Measurements from ENCODE around the gene ZNF431. TPM values are rescaled to one million over a fixed set of nuclear protein-coding genes. Genes with fewer than 3 reads are reported as not detected.

ZNF431 gene
- total and polyA plus RNA-seq, 9 of the 15 experiments (the other 6 are each of a cell fraction or from before 2014, with no cell fraction given), result 3.3 to 24.8 (median 13.5) TPM

DNA sequence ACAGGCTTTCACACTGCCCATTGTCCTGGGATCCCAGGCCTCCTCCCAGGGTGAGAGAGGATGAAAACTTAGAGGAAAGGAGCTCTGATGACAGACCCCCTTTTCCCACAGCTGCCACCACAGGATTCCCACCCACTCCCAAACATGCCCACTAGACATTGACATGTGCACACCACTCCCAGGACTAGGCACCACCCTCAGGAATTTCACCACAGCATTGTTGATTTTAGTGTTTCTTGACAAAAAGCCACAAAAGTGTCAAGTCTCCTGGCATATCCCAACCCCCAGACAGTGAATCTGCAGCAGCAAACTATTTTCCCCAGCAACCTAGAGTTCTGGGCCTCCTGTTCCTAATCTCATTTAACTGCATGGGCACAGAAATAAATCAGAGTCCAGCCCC lies 49.7 kb upstream of the ZNF431 start:
- H3K4me3 ChIP-seq, result no peak overlapping the region
- TF ChIP-seq, protein P1, sequence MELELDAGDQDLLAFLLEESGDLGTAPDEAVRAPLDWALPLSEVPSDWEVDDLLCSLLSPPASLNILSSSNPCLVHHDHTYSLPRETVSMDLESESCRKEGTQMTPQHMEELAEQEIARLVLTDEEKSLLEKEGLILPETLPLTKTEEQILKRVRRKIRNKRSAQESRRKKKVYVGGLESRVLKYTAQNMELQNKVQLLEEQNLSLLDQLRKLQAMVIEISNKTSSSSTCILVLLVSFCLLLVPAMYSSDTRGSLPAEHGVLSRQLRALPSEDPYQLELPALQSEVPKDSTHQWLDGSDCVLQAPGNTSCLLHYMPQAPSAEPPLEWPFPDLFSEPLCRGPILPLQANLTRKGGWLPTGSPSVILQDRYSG (tag; conservative IDR thresholded peaks at IDR 0.05; ENCODE audit: low read depth), result no peak
- TF ChIP-seq SAFB (IDR thresholded peaks at IDR 0.05; ENCODE audit: borderline replicate concordance, low read depth, low read length), result no peak
- TF ChIP-seq ELF1 (tag; IDR thresholded peaks at IDR 0.05), result no peak
- TF ChIP-seq, protein P2, sequence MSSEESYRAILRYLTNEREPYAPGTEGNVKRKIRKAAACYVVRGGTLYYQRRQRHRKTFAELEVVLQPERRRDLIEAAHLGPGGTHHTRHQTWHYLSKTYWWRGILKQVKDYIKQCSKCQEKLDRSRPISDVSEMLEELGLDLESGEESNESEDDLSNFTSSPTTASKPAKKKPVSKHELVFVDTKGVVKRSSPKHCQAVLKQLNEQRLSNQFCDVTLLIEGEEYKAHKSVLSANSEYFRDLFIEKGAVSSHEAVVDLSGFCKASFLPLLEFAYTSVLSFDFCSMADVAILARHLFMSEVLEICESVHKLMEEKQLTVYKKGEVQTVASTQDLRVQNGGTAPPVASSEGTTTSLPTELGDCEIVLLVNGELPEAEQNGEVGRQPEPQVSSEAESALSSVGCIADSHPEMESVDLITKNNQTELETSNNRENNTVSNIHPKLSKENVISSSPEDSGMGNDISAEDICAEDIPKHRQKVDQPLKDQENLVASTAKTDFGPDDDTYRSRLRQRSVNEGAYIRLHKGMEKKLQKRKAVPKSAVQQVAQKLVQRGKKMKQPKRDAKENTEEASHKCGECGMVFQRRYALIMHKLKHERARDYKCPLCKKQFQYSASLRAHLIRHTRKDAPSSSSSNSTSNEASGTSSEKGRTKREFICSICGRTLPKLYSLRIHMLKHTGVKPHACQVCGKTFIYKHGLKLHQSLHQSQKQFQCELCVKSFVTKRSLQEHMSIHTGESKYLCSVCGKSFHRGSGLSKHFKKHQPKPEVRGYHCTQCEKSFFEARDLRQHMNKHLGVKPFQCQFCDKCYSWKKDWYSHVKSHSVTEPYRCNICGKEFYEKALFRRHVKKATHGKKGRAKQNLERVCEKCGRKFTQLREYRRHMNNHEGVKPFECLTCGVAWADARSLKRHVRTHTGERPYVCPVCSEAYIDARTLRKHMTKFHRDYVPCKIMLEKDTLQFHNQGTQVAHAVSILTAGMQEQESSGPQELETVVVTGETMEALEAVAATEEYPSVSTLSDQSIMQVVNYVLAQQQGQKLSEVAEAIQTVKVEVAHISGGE (CRISPR knock-in tag; IDR thresholded peaks at IDR 0.05), result no peak
- TF ChIP-seq SLC30A9 (CRISPR knock-in tag; IDR thresholded peaks at IDR 0.05), result no peak
- no peak for TF ChIP-seq SRF (CRISPR knock-in tag; IDR thresholded peaks at IDR 0.05)
- TF ChIP-seq, protein P3, sequence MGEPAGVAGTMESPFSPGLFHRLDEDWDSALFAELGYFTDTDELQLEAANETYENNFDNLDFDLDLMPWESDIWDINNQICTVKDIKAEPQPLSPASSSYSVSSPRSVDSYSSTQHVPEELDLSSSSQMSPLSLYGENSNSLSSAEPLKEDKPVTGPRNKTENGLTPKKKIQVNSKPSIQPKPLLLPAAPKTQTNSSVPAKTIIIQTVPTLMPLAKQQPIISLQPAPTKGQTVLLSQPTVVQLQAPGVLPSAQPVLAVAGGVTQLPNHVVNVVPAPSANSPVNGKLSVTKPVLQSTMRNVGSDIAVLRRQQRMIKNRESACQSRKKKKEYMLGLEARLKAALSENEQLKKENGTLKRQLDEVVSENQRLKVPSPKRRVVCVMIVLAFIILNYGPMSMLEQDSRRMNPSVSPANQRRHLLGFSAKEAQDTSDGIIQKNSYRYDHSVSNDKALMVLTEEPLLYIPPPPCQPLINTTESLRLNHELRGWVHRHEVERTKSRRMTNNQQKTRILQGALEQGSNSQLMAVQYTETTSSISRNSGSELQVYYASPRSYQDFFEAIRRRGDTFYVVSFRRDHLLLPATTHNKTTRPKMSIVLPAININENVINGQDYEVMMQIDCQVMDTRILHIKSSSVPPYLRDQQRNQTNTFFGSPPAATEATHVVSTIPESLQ (CRISPR knock-in tag; IDR thresholded peaks at IDR 0.05), result no peak
- TF ChIP-seq ZZZ3 (IDR thresholded peaks at IDR 0.05), result no peak
- no peak for TF ChIP-seq HEY1 (CRISPR knock-in tag; IDR thresholded peaks at IDR 0.05; ENCODE audit: borderline replicate concordance)
- TF ChIP-seq, protein P4, sequence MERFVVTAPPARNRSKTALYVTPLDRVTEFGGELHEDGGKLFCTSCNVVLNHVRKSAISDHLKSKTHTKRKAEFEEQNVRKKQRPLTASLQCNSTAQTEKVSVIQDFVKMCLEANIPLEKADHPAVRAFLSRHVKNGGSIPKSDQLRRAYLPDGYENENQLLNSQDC (CRISPR knock-in tag; IDR thresholded peaks at IDR 0.05), result no peak
- TF ChIP-seq KAT7 (CRISPR knock-in tag; IDR thresholded peaks at IDR 0.05; ENCODE audit: borderline replicate concordance), result no peak
- TF ChIP-seq TSC22D4 (tag; IDR thresholded peaks at IDR 0.05), result no peak
- no peak for TF ChIP-seq ZNF121 (CRISPR knock-in tag; conservative IDR thresholded peaks at IDR 0.05)
- no peak for TF ChIP-seq OTX1 (CRISPR knock-in tag; IDR thresholded peaks at IDR 0.05)
- TF ChIP-seq FOXP1 (CRISPR knock-in tag; IDR thresholded peaks at IDR 0.05), result no peak
- CTCF ChIA-PET (ENCODE audit: low intra/inter-chr PET ratio), result no interaction called here
- H3K79me2 ChIP-seq (ENCODE audit: control insufficient read depth, insufficient read depth, low read length), result no peaks in the 10 kb centered on the region
- no TSS peak for BruUV-seq (replicated peaks)
- POLR2A ChIA-PET, result interaction anchor here (0.6 to 1.5 kb wide), 4 partner anchors 8 to 61 kb away, joined by 3 to 9 read pairs (median 4); partner anchors contain the start of gene ZNF714
- no peak overlapping the region for H3K4me2 ChIP-seq (ENCODE audit: insufficient read depth, low read length)
- H3K36me3 ChIP-seq (ENCODE audit: control insufficient read depth, insufficient read depth, low read length), result peaks cover 41% of the 10 kb centered on the region; the same call in 2 of the 3 replicates
- no peaks in the 10 kb centered on the region for H3K9me3 ChIP-seq (replicated peaks; ENCODE audit: control insufficient read depth, insufficient read depth, low read depth, low read length)
- no peak for ATAC-seq
- no peaks in the 10 kb centered on the region for H4K20me1 ChIP-seq (replicated peaks; ENCODE audit: control insufficient read depth, insufficient read depth, low read length)
- no peak for DNase-seq (ENCODE audit: extremely low read depth in 1 of 4, low spot score in 3 of 4)
- FAIRE-seq, result no peak
- H3K9me1 ChIP-seq (ENCODE audit: control insufficient read depth, insufficient read depth, low read length), result no peaks in the 10 kb centered on the region
- no peak overlapping the region for H3K27ac ChIP-seq (ENCODE audit: extremely low read depth, low read depth, low read length)
- peaks cover 0 to 2% of the 10 kb centered on the region in 2 experiments; a peak in 3 of 5 replicates for H3K4me1 ChIP-seq (replicated peaks in 1 of 2; ENCODE audit: control insufficient read depth in 2 of 2, insufficient read depth in 2 of 2, low read length in 2 of 2)
- no peaks in the 10 kb centered on the region for H3K27me3 ChIP-seq (ENCODE audit: control insufficient read depth in 2 of 2, insufficient read depth in 2 of 2, low read length in 2 of 2)
- in situ Hi-C loops (cut with MboI), result no loop called here
- H3K9ac ChIP-seq (ENCODE audit: insufficient read depth in 1 of 2, low read depth in 2 of 2, low read length in 2 of 2), result no peak overlapping the region
- intact Hi-C loops (cut with micrococcal nuclease), result no loop called here
- no peak overlapping the region for H2AFZ ChIP-seq (ENCODE audit: low read depth, low read length)
